GM12891 (cell line): ENCODE measurements around the gene NOP16.

Experiments
- POLR2A ChIP-seq: IDR thresholded peaks from 2 replicates; pipeline ENCODE4 v1.6.1; 2011; ENCODE audit warnings: low read depth, low read length, control low read depth
- SPI1 ChIP-seq: IDR thresholded peaks from 2 replicates; pipeline ENCODE4 v1.6.1; 2011; ENCODE audit warnings: low read depth, low read length, control low read depth

- TF ChIP-seq POLR2A (no peak), SPI1 (no peak)
These were observed 4.4 kb downstream of the NOP16 start for GRCh38 chr5:176383961-176384360.
